Right atrium auricular region (tissue), 2 donors: ENCODE results near the gene RPS15. TPM values are rescaled to one million over a fixed set of nuclear protein-coding genes. Genes with fewer than 3 reads are reported as not detected.

Experiments
- DNase-seq: peaks from one replicate; pipeline ENCODE4 v3.0.0-alpha.2; 2019; ENCODE audit warnings: low spot score
- H3K27ac ChIP-seq, 2 donors: fragments of 200-600 bp; sonication (generic); 1 replicate in 1 of 2; 2 replicates in 1 of 2; pipeline ENCODE4 v1.5.1; 2016 to 2019
- H3K27me3 ChIP-seq, 2 donors: fragments of 200-600 bp; sonication (generic); one replicate each; pipeline versions ENCODE4 v1.5.1 to v1.6.0; 2017 to 2019
- H3K36me3 ChIP-seq: fragments of 200-600 bp; sonication (generic); one replicate; pipeline ENCODE4 v1.5.1; 2016
- H3K4me1 ChIP-seq, 2 donors: fragments of 200-600 bp; sonication (generic); one replicate each; pipeline versions ENCODE4 v1.5.1 to v1.6.0; 2017 to 2019
- H3K4me3 ChIP-seq, 2 donors: fragments of 200-600 bp; sonication (generic); 1 replicate in 1 of 2; 2 replicates in 1 of 2; pipeline ENCODE4 v1.5.1; 2017 to 2019; ENCODE audit warnings: mild to moderate bottlenecking in 1 of 2, moderate library complexity in 1 of 2
- H3K9me3 ChIP-seq, 2 donors: fragments of 200-600 bp; sonication (generic); one replicate each; pipeline ENCODE4 v1.5.1; 2019
- CTCF ChIP-seq, 2 donors: fragments of 200-600 bp; sonication (generic); IDR thresholded peaks; one replicate each; pipeline ENCODE4 v1.5.1; 2019; ENCODE audit warnings: antibody characterized with exemption in 2 of 2
- total RNA-seq, 2 donors: library from RNA; depleted of rRNA; stranded (reverse); fragments of >200 nt; gene quantifications; one replicate each; pipeline ENCODE4 v1.1.0, GENCODE V29; 2016

RPS15 gene
- total RNA-seq, 2 donors from 2014 or later, result 1,712 to 2,156 TPM

GRCh38 chr19:1422360-1422759 lies 15.8 kb upstream of the RPS15 start:
- Histone ChIP-seq H3K9me3 (no peaks in the 10 kb centered on the region), H3K36me3 (peaks cover 68% of the 10 kb centered on the region), H3K4me1 (peaks cover 0 to 21% of the 10 kb centered on the region in 2 donors), H3K4me3 (no peak overlapping the region), H3K27ac (no peak overlapping the region), H3K27me3 (no peaks in the 10 kb centered on the region)
- no peak for DNase-seq
- no peak for TF ChIP-seq CTCF (IDR thresholded peaks at IDR 0.05)

GRCh38 chr19:1422943-1423342 lies 15.3 kb upstream of the RPS15 start:
- Histone ChIP-seq H3K27ac (no peak overlapping the region), H3K4me3 (no peak overlapping the region), H3K36me3 (peaks cover 68% of the 10 kb centered on the region), H3K27me3 (no peaks in the 10 kb centered on the region), H3K4me1 (peaks cover 0 to 15% of the 10 kb centered on the region in 2 donors), H3K9me3 (no peaks in the 10 kb centered on the region)
- no peak for DNase-seq
- no peak for TF ChIP-seq CTCF (IDR thresholded peaks at IDR 0.05)

- Histone ChIP-seq H3K27ac (no peak overlapping the region), H3K4me3 (no peak overlapping the region), H3K4me1 (peaks cover 0 to 8% of the 10 kb centered on the region in 2 donors), H3K27me3 (no peaks in the 10 kb centered on the region), H3K9me3 (no peaks in the 10 kb centered on the region), H3K36me3 (peaks cover 70% of the 10 kb centered on the region)
- no peak for DNase-seq
- TF ChIP-seq CTCF (IDR thresholded peaks at IDR 0.05), result no peak
Measured at GRCh38 chr19:1423436-1424191, 14.6 kb upstream of the RPS15 start.

GRCh38 chr19:1424192-1424955 lies 13.8 kb upstream of the RPS15 start:
- no peaks in the 10 kb centered on the region for H3K9me3 ChIP-seq
- TF ChIP-seq CTCF (IDR thresholded peaks at IDR 0.05), result no peak
- no peak overlapping the region for H3K4me3 ChIP-seq
- peaks cover 0 to 4% of the 10 kb centered on the region in 2 donors for H3K4me1 ChIP-seq
- H3K27me3 ChIP-seq, result no peaks in the 10 kb centered on the region
- DNase-seq, result no peak
- H3K27ac ChIP-seq, result no peak overlapping the region
- H3K36me3 ChIP-seq, result peaks cover 78% of the 10 kb centered on the region

GRCh38 chr19:1425102-1425837 lies 12.9 kb upstream of the RPS15 start:
- no peak for DNase-seq
- Histone ChIP-seq H3K27me3 (no peaks in the 10 kb centered on the region), H3K4me3 (no peak overlapping the region), H3K27ac (no peak overlapping the region), H3K4me1 (peaks cover 0 to 13% of the 10 kb centered on the region in 2 donors), H3K9me3 (no peaks in the 10 kb centered on the region), H3K36me3 (peaks cover 83% of the 10 kb centered on the region)
- no peak for TF ChIP-seq CTCF (IDR thresholded peaks at IDR 0.05)
